ENCODE data around the gene C4A. TPM values are rescaled to one million over a fixed set of nuclear protein-coding genes. Genes with fewer than 3 reads are reported as not detected.

The C4A gene
- total and polyA plus RNA-seq, 10 of the 15 experiments (the other 5 are each of a cell fraction or from before 2014, with no cell fraction given) = 0.13 to 5.4 (median 0.88) TPM; not detected in 1

DNA sequence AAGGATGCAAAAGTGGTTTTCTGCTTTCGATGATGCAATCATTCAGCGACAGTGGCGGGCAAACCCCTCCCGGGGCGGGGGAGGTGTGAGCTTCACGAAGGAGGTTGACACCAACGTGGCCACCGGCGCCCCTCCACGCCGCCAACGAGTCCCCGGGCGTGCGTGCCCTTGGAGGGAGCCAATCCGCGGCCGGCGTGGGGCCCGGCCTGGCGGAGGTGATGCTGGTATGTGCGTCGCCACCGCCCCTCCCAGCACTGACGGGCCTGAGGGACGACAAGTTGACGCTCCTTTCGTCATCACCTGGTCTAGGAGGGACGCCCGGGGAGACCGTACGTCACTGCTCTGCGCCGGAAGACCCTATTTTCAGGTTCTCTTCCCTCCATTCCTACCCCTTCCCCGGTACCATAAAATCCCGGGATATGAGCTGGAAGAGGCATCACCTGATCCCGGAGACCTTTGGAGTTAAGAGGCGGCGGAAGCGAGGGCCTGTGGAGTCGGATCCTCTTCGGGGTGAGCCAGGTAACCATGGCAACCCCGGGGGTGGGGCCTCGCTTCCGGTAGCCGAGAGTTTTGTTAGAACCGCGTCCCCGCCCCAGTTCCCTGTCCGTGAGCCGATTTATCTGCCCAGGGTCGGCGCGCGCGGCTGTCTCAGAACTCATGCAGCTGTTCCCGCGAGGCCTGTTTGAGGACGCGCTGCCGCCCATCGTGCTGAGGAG, 9.7 kb upstream of the C4A start, which contains the start of gene DXO (continued):
- TF ChIP-seq, protein P1, sequence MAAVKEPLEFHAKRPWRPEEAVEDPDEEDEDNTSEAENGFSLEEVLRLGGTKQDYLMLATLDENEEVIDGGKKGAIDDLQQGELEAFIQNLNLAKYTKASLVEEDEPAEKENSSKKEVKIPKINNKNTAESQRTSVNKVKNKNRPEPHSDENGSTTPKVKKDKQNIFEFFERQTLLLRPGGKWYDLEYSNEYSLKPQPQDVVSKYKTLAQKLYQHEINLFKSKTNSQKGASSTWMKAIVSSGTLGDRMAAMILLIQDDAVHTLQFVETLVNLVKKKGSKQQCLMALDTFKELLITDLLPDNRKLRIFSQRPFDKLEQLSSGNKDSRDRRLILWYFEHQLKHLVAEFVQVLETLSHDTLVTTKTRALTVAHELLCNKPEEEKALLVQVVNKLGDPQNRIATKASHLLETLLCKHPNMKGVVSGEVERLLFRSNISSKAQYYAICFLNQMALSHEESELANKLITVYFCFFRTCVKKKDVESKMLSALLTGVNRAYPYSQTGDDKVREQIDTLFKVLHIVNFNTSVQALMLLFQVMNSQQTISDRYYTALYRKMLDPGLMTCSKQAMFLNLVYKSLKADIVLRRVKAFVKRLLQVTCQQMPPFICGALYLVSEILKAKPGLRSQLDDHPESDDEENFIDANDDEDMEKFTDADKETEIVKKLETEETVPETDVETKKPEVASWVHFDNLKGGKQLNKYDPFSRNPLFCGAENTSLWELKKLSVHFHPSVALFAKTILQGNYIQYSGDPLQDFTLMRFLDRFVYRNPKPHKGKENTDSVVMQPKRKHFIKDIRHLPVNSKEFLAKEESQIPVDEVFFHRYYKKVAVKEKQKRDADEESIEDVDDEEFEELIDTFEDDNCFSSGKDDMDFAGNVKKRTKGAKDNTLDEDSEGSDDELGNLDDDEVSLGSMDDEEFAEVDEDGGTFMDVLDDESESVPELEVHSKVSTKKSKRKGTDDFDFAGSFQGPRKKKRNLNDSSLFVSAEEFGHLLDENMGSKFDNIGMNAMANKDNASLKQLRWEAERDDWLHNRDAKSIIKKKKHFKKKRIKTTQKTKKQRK (IDR thresholded peaks at IDR 0.05; ENCODE audit: low read depth, low read length) = no peak
- TF ChIP-seq KLF5 (IDR thresholded peaks at IDR 0.05; ENCODE audit: partially characterized antibody) = peak; percentile 45
- TF ChIP-seq SUPT20H (IDR thresholded peaks at IDR 0.05; ENCODE audit: borderline replicate concordance, control insufficient read depth, low read depth, low read length) = no peak
- peak; percentile 68; the same call in 1 of the 2 replicates for TF ChIP-seq BACH1 (IDR thresholded peaks at IDR 0.05; ENCODE audit: borderline replicate concordance)
- no peak for TF ChIP-seq JUND (IDR thresholded peaks at IDR 0.05; ENCODE audit: low read depth, low read length)
- no peak for TF ChIP-seq PAX8 (IDR thresholded peaks at IDR 0.05)
- TF ChIP-seq PML (IDR thresholded peaks at IDR 0.05; ENCODE audit: low read length) = no peak
- no peak; the same call in 1 of the 2 replicates for TF ChIP-seq JUNB (IDR thresholded peaks at IDR 0.05)
- TF ChIP-seq SREBF1 (IDR thresholded peaks at IDR 0.05; ENCODE audit: low read length) = no peak
- TF ChIP-seq, protein P2, sequence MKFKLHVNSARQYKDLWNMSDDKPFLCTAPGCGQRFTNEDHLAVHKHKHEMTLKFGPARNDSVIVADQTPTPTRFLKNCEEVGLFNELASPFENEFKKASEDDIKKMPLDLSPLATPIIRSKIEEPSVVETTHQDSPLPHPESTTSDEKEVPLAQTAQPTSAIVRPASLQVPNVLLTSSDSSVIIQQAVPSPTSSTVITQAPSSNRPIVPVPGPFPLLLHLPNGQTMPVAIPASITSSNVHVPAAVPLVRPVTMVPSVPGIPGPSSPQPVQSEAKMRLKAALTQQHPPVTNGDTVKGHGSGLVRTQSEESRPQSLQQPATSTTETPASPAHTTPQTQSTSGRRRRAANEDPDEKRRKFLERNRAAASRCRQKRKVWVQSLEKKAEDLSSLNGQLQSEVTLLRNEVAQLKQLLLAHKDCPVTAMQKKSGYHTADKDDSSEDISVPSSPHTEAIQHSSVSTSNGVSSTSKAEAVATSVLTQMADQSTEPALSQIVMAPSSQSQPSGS (IDR thresholded peaks at IDR 0.05; ENCODE audit: low read length) = peak; percentile 96
- TF ChIP-seq ZNF384 (IDR thresholded peaks at IDR 0.05; ENCODE audit: borderline replicate concordance, low read depth, low read length) = no peak
- TF ChIP-seq, protein P3, sequence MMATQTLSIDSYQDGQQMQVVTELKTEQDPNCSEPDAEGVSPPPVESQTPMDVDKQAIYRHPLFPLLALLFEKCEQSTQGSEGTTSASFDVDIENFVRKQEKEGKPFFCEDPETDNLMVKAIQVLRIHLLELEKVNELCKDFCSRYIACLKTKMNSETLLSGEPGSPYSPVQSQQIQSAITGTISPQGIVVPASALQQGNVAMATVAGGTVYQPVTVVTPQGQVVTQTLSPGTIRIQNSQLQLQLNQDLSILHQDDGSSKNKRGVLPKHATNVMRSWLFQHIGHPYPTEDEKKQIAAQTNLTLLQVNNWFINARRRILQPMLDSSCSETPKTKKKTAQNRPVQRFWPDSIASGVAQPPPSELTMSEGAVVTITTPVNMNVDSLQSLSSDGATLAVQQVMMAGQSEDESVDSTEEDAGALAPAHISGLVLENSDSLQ (IDR thresholded peaks at IDR 0.05) = peak; percentile 78
- TF ChIP-seq FOXM1 (IDR thresholded peaks at IDR 0.05; ENCODE audit: low read depth, low read length) = no peak
- TF ChIP-seq, protein P4, sequence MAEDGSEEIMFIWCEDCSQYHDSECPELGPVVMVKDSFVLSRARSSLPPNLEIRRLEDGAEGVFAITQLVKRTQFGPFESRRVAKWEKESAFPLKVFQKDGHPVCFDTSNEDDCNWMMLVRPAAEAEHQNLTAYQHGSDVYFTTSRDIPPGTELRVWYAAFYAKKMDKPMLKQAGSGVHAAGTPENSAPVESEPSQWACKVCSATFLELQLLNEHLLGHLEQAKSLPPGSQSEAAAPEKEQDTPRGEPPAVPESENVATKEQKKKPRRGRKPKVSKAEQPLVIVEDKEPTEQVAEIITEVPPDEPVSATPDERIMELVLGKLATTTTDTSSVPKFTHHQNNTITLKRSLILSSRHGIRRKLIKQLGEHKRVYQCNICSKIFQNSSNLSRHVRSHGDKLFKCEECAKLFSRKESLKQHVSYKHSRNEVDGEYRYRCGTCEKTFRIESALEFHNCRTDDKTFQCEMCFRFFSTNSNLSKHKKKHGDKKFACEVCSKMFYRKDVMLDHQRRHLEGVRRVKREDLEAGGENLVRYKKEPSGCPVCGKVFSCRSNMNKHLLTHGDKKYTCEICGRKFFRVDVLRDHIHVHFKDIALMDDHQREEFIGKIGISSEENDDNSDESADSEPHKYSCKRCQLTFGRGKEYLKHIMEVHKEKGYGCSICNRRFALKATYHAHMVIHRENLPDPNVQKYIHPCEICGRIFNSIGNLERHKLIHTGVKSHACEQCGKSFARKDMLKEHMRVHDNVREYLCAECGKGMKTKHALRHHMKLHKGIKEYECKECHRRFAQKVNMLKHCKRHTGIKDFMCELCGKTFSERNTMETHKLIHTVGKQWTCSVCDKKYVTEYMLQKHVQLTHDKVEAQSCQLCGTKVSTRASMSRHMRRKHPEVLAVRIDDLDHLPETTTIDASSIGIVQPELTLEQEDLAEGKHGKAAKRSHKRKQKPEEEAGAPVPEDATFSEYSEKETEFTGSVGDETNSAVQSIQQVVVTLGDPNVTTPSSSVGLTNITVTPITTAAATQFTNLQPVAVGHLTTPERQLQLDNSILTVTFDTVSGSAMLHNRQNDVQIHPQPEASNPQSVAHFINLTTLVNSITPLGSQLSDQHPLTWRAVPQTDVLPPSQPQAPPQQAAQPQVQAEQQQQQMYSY (CRISPR knock-in tag; IDR thresholded peaks at IDR 0.05) = no peak
- no peak for TF ChIP-seq SUZ12 (IDR thresholded peaks at IDR 0.05; ENCODE audit: unreplicated experiment)
- no peak for TF ChIP-seq NFYA (IDR thresholded peaks at IDR 0.05; ENCODE audit: borderline replicate concordance, low read depth, low read length)
- TF ChIP-seq ZBED1 (IDR thresholded peaks at IDR 0.05; ENCODE audit: borderline replicate concordance) = peak; percentile 17; the same call in 1 of the 2 replicates
- TF ChIP-seq NFXL1 (IDR thresholded peaks at IDR 0.05; ENCODE audit: borderline replicate concordance) = no peak
- TF ChIP-seq, protein P5, sequence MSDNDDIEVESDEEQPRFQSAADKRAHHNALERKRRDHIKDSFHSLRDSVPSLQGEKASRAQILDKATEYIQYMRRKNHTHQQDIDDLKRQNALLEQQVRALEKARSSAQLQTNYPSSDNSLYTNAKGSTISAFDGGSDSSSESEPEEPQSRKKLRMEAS (IDR thresholded peaks at IDR 0.05; ENCODE audit: low read depth, low read length) = peak; percentile 90
- TF ChIP-seq CREB1 (IDR thresholded peaks at IDR 0.05; ENCODE audit: low read depth) = peak; percentile 99
- peak; percentile 17 for TF ChIP-seq NR2C1 (IDR thresholded peaks at IDR 0.05)

Measured in GM12878 (cell line).